ENCODE data around the gene UNC5C. TPM values are rescaled to one million over a fixed set of nuclear protein-coding genes. Genes with fewer than 3 reads are reported as not detected.

The UNC5C gene
- total RNA-seq, 2 donors from 2014 or later, result 0.52 to 2.0 TPM

DNA sequence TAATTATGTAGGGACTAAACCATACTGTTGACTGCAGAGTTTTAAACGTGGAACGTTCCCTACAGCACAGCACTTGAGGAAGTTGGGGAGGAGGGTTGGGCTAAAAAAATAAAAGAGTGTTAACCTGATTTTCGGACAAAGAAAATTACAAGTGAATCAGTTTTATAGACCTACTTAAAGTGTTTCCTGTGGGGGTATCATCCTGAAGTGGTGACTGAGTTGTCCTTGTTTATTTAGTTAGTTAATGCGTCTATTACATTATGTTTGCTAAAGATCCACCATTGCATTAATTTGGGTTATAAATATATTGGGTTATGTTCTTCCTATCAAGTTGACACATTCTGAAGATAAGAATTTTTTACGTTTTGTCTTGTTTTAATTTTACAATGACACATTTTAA lies 14.7 kb downstream of the UNC5C start:
- no peaks in the 10 kb centered on the region for H3K9me3 ChIP-seq
- ATAC-seq, result no peak
- no peaks in the 10 kb centered on the region for H3K4me1 ChIP-seq
- H3K36me3 ChIP-seq (replicated peaks in 1 of 2; ENCODE audit: insufficient read depth in 1 of 2, low read depth in 2 of 2), result no peaks in the 10 kb centered on the region
- DNase-seq, result no peak
- H3K27me3 ChIP-seq, result no peaks in the 10 kb centered on the region
- H3K27ac ChIP-seq, result no peak overlapping the region
- intact Hi-C loops (cut with DNase I), result no loop called here
- WGBS, 2 donors, result 60% methylated on average over 5 of the region's 5 CpGs
- TF ChIP-seq, protein P1, sequence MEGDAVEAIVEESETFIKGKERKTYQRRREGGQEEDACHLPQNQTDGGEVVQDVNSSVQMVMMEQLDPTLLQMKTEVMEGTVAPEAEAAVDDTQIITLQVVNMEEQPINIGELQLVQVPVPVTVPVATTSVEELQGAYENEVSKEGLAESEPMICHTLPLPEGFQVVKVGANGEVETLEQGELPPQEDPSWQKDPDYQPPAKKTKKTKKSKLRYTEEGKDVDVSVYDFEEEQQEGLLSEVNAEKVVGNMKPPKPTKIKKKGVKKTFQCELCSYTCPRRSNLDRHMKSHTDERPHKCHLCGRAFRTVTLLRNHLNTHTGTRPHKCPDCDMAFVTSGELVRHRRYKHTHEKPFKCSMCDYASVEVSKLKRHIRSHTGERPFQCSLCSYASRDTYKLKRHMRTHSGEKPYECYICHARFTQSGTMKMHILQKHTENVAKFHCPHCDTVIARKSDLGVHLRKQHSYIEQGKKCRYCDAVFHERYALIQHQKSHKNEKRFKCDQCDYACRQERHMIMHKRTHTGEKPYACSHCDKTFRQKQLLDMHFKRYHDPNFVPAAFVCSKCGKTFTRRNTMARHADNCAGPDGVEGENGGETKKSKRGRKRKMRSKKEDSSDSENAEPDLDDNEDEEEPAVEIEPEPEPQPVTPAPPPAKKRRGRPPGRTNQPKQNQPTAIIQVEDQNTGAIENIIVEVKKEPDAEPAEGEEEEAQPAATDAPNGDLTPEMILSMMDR (IDR thresholded peaks at IDR 0.05), result no peak
- no peak for TF ChIP-seq POLR2A (IDR thresholded peaks at IDR 0.05)
- H3K4me3 ChIP-seq, result no peak overlapping the region

GRCh38 chr4:95533254-95533653 lies 15.5 kb downstream of the UNC5C start:
- Histone ChIP-seq H3K36me3 (replicated peaks in 1 of 2; ENCODE audit: insufficient read depth in 1 of 2, low read depth in 2 of 2) (no peaks in the 10 kb centered on the region), H3K4me3 (no peak overlapping the region), H3K4me1 (no peaks in the 10 kb centered on the region), H3K27me3 (no peaks in the 10 kb centered on the region), H3K9me3 (no peaks in the 10 kb centered on the region), H3K27ac (no peak overlapping the region)
- WGBS, 2 donors, result 77 to 84% methylated on average over 9 of the region's 9 CpGs
- no peak for DNase-seq
- no peak for TF ChIP-seq POLR2A (IDR thresholded peaks at IDR 0.05)
- TF ChIP-seq, protein P1 (IDR thresholded peaks at IDR 0.05), result no peak
- no peak for ATAC-seq
- intact Hi-C loops (cut with DNase I), result no loop called here

- intact Hi-C loops (cut with DNase I), result no loop called here
Measured at GRCh38 chr4:95532305-95532704, 16.5 kb downstream of the UNC5C start.

GRCh38 chr4:95531141-95531540 lies 17.6 kb downstream of the UNC5C start:
- no peaks in the 10 kb centered on the region for H3K36me3 ChIP-seq (replicated peaks in 1 of 2; ENCODE audit: insufficient read depth in 1 of 2, low read depth in 2 of 2)
- H3K4me1 ChIP-seq, result no peaks in the 10 kb centered on the region
- no peaks in the 10 kb centered on the region for H3K27me3 ChIP-seq
- 36 to 45% methylated on average over 1 of the region's 1 CpG for WGBS, 2 donors
- DNase-seq, result no peak
- intact Hi-C loops (cut with DNase I), result no loop called here
- ATAC-seq, result no peak
- no peak overlapping the region for H3K27ac ChIP-seq
- no peak for TF ChIP-seq POLR2A (IDR thresholded peaks at IDR 0.05)
- TF ChIP-seq, protein P1 (IDR thresholded peaks at IDR 0.05), result no peak
- no peak overlapping the region for H3K4me3 ChIP-seq
- no peaks in the 10 kb centered on the region for H3K9me3 ChIP-seq

More at GRCh38 chr4:95532305-95532704, 16.5 kb downstream of the UNC5C start:
- H3K4me3 ChIP-seq, result no peak overlapping the region
- no peak overlapping the region for H3K27ac ChIP-seq
- H3K9me3 ChIP-seq, result no peaks in the 10 kb centered on the region
- 76 to 90% methylated on average over 3 of the region's 3 CpGs for WGBS, 2 donors
- no peaks in the 10 kb centered on the region for H3K27me3 ChIP-seq
- no peaks in the 10 kb centered on the region for H3K36me3 ChIP-seq (replicated peaks in 1 of 2; ENCODE audit: insufficient read depth in 1 of 2, low read depth in 2 of 2)
- no peaks in the 10 kb centered on the region for H3K4me1 ChIP-seq
- ATAC-seq (no peak), DNase-seq (no peak)
- no peak for TF ChIP-seq POLR2A (IDR thresholded peaks at IDR 0.05)

DNA sequence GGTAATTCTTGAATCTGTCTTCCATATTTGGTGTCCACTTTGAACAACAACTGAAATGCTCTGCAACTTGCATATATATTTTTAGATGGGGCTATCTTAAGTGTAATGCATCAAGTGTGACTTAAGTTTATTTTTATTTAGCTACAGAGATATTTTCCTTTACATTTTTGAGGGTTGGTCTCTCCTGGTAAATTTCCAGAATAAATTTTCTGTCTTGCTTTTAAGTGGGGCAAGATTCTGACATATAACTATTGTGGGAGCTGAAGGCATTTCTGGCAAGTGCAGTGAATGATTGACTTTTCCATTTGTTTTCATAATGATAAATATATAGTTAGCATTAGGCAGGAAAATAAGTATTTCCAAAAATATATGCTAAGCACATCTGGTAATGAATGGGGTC lies 18.8 kb downstream of the UNC5C start:
- Histone ChIP-seq H3K4me1 (no peaks in the 10 kb centered on the region), H3K36me3 (replicated peaks in 1 of 2; ENCODE audit: insufficient read depth in 1 of 2, low read depth in 2 of 2) (no peaks in the 10 kb centered on the region), H3K27ac (no peak overlapping the region), H3K4me3 (no peak overlapping the region), H3K9me3 (no peaks in the 10 kb centered on the region), H3K27me3 (no peaks in the 10 kb centered on the region)
- TF ChIP-seq POLR2A (IDR thresholded peaks at IDR 0.05), result no peak
- no peak for ATAC-seq
- intact Hi-C loops (cut with DNase I), result no loop called here
- no peak for DNase-seq

DNA sequence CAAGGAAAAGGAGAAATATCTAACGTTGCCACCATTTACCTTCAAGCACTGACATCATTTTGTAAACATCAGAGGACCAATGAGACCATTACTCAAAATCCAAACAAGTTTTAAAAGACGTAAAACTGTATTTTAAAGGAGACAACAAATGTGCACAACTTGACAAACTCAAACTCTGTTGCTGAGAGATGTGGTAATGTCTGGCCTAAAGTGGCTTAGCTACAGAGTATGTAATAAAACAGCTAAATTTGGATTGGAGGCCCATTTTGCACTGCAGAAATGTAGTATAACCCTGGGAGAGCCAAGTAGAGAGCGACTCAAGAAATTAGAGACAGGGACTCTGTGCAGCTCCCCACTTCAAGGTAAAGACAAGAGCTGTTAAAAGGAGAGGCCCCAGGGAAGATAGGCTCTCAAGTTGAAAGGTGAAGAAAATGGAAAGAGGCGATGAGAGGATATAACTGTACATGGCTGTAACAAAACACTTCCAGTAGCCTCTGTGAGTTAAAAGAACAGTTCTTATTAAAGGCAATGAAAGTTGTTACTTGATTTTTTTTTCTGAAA lies 20.3 kb downstream of the UNC5C start:
- DNase-seq (no peak), ATAC-seq (no peak)
- Histone ChIP-seq H3K4me3 (no peak overlapping the region), H3K27me3 (no peaks in the 10 kb centered on the region), H3K27ac (no peak overlapping the region), H3K36me3 (replicated peaks in 1 of 2; ENCODE audit: insufficient read depth in 1 of 2, low read depth in 2 of 2) (no peaks in the 10 kb centered on the region), H3K4me1 (no peaks in the 10 kb centered on the region), H3K9me3 (no peaks in the 10 kb centered on the region)
- no peak for TF ChIP-seq POLR2A (IDR thresholded peaks at IDR 0.05)
- TF ChIP-seq, protein P1 (IDR thresholded peaks at IDR 0.05), result no peak
- intact Hi-C loops (cut with DNase I), result no loop called here
- 65% methylated on average over 4 of the region's 4 CpGs for WGBS, 2 donors
